Epithelial cell of esophagus (primary cell): ENCODE results near the gene INPPL1.
"Not testable (repeated sequence)": the region's sequence is repeated elsewhere in the genome, so short reads cannot be mapped to it uniquely, and the experiment has no call there.

Experiments
- DNase-seq: peaks from one replicate; pipeline ENCODE4 v3.0.0; 2010; ENCODE audit warnings: low read depth
- H3K4me3 ChIP-seq: 2 replicates; pipeline ENCODE4 v1.5.1; 2011; ENCODE audit warnings: mild to moderate bottlenecking, low read length, control low read depth
- CTCF ChIP-seq: IDR thresholded peaks from 2 replicates; pipeline ENCODE4 v1.5.1; 2011; ENCODE audit warnings: low read depth, mild to moderate bottlenecking, low read length, control low read depth, inconsistent platforms; ENCODE audit not compliant: insufficient read depth; ENCODE audit errors: missing control alignments

INPPL1 gene, protein sequence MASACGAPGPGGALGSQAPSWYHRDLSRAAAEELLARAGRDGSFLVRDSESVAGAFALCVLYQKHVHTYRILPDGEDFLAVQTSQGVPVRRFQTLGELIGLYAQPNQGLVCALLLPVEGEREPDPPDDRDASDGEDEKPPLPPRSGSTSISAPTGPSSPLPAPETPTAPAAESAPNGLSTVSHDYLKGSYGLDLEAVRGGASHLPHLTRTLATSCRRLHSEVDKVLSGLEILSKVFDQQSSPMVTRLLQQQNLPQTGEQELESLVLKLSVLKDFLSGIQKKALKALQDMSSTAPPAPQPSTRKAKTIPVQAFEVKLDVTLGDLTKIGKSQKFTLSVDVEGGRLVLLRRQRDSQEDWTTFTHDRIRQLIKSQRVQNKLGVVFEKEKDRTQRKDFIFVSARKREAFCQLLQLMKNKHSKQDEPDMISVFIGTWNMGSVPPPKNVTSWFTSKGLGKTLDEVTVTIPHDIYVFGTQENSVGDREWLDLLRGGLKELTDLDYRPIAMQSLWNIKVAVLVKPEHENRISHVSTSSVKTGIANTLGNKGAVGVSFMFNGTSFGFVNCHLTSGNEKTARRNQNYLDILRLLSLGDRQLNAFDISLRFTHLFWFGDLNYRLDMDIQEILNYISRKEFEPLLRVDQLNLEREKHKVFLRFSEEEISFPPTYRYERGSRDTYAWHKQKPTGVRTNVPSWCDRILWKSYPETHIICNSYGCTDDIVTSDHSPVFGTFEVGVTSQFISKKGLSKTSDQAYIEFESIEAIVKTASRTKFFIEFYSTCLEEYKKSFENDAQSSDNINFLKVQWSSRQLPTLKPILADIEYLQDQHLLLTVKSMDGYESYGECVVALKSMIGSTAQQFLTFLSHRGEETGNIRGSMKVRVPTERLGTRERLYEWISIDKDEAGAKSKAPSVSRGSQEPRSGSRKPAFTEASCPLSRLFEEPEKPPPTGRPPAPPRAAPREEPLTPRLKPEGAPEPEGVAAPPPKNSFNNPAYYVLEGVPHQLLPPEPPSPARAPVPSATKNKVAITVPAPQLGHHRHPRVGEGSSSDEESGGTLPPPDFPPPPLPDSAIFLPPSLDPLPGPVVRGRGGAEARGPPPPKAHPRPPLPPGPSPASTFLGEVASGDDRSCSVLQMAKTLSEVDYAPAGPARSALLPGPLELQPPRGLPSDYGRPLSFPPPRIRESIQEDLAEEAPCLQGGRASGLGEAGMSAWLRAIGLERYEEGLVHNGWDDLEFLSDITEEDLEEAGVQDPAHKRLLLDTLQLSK

DNA sequence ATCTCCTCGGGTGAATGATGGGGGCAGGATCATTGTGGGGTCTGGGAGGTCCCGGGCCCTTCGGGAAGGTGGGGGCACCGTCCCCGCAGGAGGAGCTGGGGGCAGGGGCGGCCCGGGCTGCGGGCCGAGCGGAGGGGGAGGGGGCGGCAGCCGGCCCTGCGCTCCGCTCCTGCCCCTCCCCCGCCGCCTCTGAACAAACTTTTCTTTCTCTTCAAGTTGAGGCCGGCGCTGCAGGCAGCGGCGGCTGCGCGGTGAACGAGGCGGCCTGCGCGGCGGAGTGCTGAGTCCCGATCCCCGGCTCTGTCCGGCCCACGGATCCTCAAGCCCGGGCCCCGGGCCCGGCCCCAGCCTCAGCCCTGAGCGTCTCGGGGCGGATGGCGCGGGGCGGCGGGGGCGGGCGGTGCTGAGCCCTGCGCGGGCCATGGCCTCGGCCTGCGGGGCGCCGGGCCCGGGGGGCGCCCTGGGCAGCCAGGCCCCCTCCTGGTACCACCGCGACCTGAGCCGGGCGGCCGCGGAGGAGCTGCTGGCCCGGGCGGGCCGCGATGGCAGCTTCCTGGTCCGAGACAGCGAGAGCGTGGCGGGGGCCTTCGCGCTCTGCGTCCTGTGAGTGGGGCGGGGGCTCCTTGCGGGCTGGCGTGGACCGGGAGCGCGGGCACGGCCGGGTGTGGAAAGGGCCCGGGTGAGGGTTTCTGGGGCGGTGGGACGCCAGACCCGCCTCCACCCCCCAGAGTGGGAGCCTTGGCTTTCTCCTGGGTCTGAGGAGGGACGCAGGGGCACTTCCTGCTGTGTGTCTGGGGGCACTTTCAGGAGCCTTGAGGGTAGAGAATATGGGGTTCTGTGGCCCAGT, at the start of gene INPPL1:
INPPL1 (plus strand) TSS at position 204 of the 847 bp plus-strand sequence; CDS start at position 422, 218 bp downstream.
- no peak for TF ChIP-seq CTCF
- peak within 1 kb of the TSS; percentile 92 for H3K4me3 ChIP-seq
- DNase-seq = peak; percentile 50

GRCh38 chr11:72177656-72178055, 46.9 kb upstream of the INPPL1 start:
- H3K4me3 ChIP-seq = no peak overlapping the region
- no peak for TF ChIP-seq CTCF
- no peak for DNase-seq

- H3K4me3 ChIP-seq = no peak overlapping the region
- DNase-seq = no peak
- no peak for TF ChIP-seq CTCF
Measured at GRCh38 chr11:72179049-72179803, 45.3 kb upstream of the INPPL1 start.

DNA sequence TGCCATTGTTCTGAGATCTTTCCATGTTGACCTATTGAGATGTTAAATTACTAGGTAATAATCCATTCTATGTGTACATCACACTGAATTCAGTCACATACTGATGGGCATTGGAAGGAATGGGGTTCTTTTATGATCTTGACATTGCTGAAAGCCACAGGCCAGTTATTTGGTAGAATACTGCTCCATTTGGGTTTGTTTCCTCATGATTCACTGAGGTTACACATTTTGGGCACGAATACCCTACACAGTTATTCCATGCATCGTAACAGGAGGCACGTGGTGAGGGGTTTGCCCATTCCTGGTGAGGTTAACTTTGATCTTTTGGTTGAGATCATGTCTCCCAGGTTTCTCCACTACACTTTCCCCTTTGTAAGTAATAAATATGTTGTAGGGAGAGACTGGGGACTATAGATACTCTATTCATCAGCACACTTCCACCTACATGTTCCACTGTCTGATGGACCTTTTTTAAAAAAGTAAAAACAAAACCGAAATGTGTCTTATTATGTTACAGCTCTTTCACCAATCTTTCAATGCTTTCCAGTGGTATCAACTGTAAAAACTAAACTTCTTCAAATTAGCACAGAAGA, 44.7 kb upstream of the INPPL1 start:
- DNase-seq = no peak
- TF ChIP-seq CTCF = no peak
- H3K4me3 ChIP-seq = no peak overlapping the region

- H3K4me3 ChIP-seq = peak overlapping the region; percentile 13
- DNase-seq = peak; percentile 80
Measured at GRCh38 chr11:72180892-72181552, 43.5 kb upstream of the INPPL1 start.

DNA sequence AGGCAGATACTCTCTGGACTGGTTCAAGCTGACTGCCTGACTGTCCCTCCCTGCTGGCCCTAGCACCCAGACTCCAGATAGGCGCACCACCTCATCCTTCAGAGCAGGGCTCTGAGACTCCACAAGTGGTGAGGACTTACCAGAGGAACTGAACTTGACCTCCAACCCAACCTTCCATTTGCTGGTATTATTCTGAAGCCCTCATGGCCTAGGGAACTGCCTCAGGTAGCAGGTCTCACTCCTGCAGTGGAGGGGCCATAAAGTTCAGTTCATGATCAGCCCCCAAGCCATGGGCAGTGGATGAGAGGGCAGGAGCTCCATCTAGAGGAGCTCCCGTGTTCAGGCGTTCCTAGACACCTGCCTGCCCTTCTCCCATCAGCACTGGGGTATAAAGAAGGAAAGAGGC, 43.0 kb upstream of the INPPL1 start:
- peak; percentile 58 for TF ChIP-seq CTCF
- not testable (repeated sequence) for H3K4me3 ChIP-seq
- DNase-seq = peak; percentile 61
